Brain pericyte (primary cell): ENCODE measurements around the gene MICALL2.

Experiments used
- DNase-seq: peaks from one replicate; pipeline ENCODE4 v3.0.0-alpha.2; 2012; ENCODE audit warnings: low read depth, low spot score

Gene MICALL2

DNA sequence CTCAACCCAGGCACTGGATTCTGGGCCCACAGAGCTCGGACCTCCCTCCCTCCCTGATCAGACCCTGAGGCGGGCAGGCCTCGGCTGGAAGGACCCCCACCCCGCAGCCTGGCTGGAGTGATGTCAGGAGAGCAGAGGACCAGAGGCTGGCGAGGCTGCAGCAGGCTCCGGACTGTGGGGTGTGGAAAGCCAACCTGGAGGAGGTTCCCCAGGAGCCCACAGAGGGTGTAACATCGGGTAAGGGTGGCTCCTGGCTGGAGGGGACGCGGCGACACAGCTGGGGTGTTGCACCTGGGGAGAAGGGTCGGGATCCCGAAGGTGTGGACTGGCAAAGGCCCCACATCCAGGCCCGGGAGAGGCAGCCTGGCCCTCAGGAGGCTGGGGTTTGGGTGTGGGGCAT is 8.9 kb upstream of the MICALL2 start:
- DNase-seq, result no peak

GRCh38 chr7:1466524-1467271 is 7.4 kb upstream of the MICALL2 start:
- DNase-seq, result no peak

DNA sequence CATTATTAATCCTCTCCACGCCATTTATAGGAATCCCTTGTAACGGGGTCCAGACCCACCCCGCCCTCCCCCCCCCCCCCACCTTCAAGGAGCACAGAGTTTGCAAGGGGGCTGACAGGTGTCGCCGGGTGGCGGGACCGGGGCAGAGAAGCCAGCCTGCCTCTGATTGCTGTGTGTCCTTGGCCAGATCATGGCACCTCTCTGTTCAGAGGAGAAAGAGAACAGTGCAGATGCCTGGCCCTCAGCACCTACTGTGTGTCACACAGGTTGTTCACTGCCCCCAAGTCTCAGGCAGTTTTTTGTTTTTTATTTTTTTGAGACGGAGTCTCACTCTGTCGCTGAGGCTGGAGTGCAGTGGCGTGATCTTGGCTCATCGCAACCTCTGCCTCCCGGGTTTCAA is 5.4 kb upstream of the MICALL2 start:
- DNase-seq, result no peak

DNA sequence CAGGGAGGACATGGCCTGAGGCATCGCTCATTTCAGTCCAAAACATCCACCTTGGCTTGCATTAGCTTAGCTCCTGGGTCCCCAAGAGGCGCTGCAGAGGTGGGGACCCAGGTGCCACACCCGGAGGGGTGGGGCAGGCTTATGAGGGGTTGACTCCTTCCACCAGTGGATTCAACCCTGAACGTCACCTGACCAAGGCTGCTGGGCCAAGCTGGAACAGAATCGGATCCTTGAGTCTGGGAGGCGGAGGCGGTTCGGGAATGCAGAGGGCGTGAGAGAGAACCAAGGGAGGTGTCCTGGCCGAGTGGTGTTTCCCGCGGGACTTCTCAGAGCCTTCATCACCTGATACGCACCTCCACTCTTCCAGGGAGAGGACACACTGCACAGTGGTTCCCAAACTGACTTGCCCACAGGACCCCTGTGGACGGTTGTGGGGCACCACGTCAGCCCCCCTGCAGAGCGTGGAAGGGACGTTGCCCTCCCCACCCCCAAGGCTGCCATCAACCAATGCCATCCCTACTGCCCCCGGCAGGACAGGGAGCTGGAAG is 4.5 kb upstream of the MICALL2 start:
- no peak for DNase-seq

DNA sequence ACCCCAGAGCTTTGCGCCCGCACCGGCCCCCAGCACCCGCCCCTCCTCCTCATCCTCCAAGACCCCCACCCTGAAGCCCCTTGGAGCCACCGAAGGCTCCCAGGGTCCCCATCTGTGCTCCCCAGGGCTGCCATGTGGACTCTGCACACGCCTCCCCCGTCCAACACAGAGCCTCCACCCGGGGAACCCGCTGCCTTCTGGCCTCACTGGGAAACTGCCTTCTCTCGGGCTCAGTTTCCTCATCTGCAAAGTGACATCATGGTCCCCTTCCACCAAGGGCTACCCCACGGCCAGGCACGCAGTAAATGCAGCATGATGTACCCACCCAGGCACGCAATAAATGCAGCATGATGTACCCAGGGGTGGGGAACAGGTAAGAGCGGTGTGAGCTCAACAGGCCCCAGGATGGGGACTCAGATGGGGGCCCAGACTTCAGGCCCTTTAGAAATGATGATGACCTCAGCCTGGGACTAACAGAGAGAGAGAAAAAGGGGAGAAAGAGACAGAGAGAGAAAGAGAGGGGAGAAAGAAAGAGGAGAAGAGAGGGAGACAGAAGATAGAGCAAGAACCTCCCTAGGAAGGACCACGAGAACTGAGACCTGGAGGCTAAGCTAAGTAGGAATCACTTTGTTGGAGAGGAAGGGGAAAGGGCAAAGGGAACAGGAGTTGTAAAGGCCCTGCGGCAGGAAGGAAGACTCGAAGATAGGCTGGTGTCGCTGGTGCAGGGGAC is 2.5 kb upstream of the MICALL2 start:
- no peak for DNase-seq

DNA sequence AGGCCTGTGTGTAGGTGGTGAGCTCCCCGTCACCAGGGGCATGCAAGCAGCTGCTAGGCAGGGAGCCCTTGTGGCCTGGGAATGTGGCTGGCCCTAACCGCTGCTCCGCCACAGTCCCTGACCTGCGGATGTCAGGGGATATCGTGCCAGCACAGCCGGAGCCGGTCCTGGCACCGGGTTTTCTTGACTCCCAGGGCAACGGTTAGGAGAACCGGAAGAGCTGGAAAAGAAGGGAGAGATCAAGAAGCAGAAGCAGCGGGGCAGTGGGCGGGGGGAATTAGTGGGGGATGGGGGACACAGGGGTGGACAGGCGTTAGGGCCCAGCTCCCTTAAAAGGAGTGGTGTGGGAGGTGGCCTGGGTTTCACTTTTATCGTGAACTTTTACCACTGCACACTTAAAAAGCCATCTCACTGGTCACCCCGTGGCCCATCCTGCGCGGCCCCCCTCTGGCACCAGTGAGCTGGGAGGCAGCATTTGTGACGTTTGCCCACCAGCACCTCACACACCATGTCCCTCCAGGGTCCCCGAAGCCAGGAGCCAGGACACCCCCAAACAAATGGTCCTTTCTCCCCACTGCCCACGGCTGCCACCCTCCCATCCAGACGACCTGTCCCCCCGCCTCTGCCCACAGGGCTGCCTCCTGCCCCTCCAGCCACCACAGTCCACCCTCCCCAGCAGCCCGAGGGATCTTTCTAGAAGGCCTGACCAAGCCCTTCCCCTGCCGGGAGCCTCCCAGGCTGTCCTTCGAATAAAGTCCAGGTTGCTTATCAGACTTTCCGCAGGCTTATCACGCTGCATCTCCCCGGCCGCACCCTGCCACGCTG is 1.8 kb upstream of the MICALL2 start:
- no peak for DNase-seq

- no peak for DNase-seq
Observed at GRCh38 chr7:1459920-1460820, 900 bp upstream of the MICALL2 start.

DNA sequence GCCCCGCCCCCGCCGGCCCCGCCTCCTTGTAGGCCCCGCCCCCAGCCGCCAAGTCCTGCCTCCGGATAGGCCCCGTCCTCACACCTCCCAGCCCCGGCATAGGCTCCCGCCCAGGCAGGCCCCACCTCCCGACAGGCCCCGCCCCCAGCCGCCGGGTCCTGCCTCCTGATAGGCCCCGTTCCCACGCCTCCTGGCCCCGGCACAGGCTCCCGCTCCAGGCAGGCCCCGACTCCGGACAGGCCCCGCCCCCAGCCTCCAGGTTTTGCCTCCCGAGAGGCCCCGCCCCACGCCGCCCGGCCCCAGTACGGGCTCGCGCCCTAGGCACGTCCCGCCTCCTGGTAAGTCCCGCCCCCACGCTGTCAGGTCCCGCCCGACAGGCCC is 232 bp upstream of the MICALL2 start:
- DNase-seq, result peak; percentile 96

DNA sequence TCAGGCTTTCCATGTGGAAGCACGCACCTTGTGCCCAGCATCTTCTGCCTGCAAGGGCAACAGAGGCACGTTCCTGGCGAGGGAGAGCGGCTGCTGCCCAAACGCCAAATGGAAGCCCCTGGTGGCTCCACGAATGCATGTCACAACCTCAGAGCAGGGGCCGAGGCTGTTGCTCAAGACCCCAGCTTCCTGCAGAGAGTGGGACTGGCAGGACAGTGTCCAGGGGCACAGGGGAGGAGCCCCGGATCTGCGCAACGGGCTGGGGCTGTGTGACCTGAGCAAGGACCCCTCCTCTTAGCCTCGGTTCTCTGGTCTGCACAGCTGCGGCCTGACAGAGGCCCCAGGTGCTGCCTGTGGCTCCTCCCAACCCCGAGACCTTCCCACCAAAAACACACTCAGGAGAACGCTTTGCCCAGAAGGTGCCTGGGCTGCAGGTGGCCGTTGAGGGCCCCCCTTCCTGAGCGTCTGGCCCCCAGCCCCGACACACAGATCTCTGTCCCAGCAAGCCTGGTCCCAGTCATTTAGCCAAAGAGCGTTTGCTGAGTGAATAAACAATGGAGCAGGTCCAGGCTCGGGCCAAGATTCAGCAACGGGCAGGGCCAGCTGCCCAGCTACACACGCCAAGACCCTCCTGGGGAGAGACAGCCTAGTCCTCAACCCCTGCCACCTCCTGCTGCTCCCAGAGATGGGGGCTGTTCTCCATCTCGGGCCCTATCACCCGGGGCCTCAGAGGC is 1.2 kb downstream of the MICALL2 start:
- no peak for DNase-seq

DNA sequence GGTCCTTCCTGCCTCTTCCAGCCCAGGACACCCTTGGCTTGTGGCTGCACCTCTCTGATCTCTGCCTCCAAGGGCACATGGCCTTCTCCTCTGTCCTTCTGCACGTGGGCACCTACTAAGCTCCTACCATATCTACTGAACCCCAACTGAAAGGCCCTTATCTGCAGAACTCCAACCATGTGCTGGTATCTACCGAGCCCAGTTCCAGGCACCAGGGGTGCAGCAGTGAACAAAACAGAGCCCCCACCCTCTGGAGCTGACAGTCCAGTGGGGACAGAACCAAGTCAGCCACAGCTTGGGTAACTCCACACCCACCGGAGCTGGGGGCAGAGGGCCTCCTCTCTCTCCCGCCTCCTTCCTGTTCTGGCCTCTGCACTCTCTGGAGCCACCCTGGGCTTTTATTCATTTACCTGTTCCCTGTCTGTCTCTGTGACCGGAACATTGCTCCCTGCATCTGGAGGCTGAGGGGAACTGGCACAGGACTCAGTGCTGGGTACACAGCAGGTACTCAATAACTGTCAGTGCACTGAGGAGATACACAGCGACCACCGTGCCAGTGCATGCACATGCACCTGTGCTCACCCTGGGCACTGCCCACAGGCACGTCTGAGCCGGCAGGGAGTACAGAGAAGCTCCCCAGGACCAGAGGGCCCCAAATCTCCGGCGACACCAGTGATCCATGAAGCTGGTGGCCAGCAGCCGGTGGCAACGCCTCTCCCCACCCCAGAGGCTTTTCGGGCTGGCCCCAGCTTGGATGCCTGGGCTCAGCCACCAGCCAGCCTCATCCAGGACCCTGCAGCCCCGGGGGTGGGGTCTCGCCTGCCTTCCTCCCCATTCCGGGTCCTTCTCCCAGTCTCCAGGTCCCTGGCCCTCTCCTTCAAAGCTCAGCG is 2.0 kb downstream of the MICALL2 start:
- no peak for DNase-seq

DNA sequence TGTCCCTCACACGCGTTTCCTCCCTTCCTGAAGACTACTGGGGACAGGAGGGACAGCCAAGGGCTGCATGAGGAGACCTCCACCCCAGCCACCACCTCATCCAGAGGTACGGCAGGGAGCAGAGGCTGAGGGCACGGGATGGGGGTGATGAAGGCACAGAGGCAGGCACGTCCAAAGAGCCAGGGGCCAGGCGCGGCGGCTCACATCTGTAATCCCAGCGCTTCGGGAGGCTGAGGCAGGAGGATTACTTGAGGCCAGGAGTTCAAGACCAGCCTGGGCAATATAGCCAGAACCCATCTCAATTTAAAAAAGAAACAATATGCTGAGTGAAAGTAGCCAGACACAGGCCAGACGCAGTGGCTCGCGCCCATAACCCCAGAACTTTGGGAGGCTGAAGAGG is 3.3 kb downstream of the MICALL2 start:
- no peak for DNase-seq

DNA sequence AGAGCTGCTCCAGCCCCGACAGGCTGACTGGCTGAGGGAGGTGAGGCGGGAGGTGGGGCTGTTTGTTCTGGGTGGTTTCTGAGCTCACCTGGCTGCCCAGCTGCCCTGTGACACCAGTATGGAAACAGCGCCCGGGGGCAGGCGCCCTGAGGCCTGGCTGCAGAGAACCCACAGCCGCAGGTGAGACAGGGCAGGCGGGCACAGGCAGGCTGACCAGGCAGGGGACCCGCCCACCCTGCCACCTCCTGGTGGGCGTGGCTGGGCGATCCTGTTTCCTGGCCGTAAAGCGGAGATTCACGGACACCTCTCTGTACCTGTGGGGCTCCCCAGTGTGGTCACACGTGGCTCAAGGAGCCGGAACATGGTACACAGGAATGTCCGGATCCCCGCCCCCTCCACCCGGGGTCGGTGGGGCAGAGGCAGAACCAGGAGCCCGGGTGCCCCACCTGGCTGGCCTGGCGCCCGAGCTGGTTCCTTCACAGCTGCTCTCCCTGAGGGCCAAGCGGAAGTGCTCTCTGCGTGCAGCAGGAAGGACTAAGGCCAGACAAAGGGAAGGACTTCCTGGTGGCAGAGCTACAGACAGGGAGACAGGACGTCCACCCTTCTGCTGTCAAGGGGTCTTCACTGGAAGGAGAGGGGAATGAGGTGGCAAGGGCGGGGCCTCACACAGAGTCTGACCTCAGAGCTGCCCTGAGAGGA is 3.9 kb downstream of the MICALL2 start:
- no peak for DNase-seq

GRCh38 chr7:1454542-1454941 is 4.7 kb downstream of the MICALL2 start:
- DNase-seq, result no peak

DNA sequence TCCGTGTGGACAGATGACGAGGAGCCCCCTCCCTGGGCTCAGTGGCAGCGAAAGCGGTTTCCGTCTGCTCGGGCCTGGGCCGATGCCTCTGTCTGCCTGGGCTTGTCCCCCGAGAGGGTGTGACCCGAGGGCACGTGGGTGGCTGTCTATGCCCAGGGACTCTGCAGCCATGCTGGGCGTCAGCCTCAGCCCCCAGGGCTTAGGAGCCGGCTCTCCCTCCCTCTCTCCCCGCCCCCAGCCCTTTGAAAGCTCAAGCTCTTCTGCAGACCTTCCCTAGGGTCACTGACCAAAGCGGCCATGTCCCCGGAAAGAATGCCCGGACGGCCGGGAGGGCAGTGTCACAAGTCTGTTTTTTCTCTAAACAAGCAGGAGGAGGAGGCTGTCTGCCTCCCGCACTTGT is 7.1 kb downstream of the MICALL2 start:
- no peak for DNase-seq

- no peak for DNase-seq
Observed at GRCh38 chr7:1450987-1451386, 8.3 kb downstream of the MICALL2 start.

DNA sequence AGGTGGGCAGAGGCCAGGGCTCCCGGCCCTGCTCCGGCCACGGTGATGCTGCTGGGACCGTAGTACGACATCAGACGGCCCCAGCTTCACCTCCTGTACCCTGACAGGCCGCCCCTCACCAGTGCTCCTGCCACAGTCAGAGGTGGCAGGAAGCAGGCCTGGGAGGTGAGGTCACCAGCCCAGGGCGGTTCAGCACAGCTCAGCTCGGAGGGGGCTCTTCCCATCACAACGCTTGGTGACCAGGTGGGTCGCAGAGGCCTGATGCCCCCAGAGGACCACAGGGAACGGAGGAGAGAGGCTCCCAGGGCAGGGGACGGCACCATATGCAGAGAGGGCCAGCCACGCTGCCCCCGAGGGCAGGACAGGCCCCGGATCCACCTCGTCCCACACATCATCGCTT is 8.8 kb downstream of the MICALL2 start:
- no peak for DNase-seq

- no peak for DNase-seq
Observed at GRCh38 chr7:1449951-1450350, 9.3 kb downstream of the MICALL2 start.

DNA sequence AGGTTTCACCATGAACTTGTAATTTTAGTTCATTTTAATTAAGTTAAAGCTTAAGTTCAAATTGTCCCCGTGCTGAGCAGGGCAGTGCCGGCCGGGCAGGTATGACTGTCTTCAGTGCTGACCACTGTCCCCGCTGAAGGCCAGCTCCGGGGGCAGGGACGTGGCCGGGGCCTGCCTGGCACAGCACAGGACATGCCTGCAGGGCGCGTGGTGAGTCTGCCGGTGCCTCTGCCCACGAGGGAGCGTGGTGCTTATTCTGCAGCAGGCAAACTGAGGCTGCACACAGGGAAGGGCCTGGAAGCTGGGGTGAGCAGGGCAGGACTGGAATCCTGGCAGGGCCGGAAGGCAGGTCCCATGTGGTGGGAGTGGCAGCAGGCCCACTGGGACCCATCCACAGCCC is 9.8 kb downstream of the MICALL2 start:
- no peak for DNase-seq

- DNase-seq, result no peak
Observed at GRCh38 chr7:1448958-1449357, 10.3 kb downstream of the MICALL2 start.
